K562 (cell line): ENCODE results near the gene GYS1. TPM values are rescaled to one million over a fixed set of nuclear protein-coding genes. Genes with fewer than 3 reads are reported as not detected.

Experiments
- ARNT ChIP-seq, 2 experiments: fragments of 450-650 bp; IDR thresholded peaks; 2 replicates each; pipeline ENCODE4 v1.6.1; 2016; ENCODE audit warnings: mild to moderate bottlenecking in 1 of 2
- CBFA2T2 ChIP-seq: fragments of 450-650 bp; conservative IDR thresholded peaks from 2 replicates; pipeline ENCODE4 v1.6.1; 2017; ENCODE audit warnings: mild to moderate bottlenecking
- DACH1 ChIP-seq: fragments of 450-650 bp; IDR thresholded peaks from 2 replicates; pipeline ENCODE4 v1.6.1; 2018; ENCODE audit not compliant: partially characterized antibody
- DDX20 ChIP-seq: fragments of 450-650 bp; IDR thresholded peaks from 2 replicates; pipeline ENCODE4 v1.6.1; 2016; ENCODE audit warnings: missing genetic modification characterization, low read depth, mild to moderate bottlenecking, missing compliant biosample characterization, moderate library complexity
- ETV6 ChIP-seq, 3 experiments: fragments of 150-350 bp in 1 of 3; sonication (generic) in 1 of 3; formaldehyde crosslinking in 1 of 3; IDR thresholded peaks; 2 replicates each; pipeline versions ENCODE4 v1.6.1 to v1.8.0; 2014 to 2022; ENCODE audit warnings: borderline replicate concordance in 2 of 3, low read depth in 2 of 3, antibody characterized with exemption in 1 of 3, low read length in 1 of 3, mild to moderate bottlenecking in 1 of 3, missing genetic modification reagents in 1 of 3
- FOXM1 ChIP-seq, 2 experiments: fragments of 450-650 bp in 1 of 2; sonication (generic) in 1 of 2; formaldehyde crosslinking in 1 of 2; IDR thresholded peaks; 2 replicates each; pipeline versions ENCODE4 v1.6.1 to v1.9.0; 2017 to 2022; ENCODE audit warnings: low read depth in 2 of 2, mild to moderate bottlenecking in 2 of 2, missing genetic modification reagents in 1 of 2, moderate library complexity in 1 of 2
- HNRNPLL ChIP-seq: fragments of 200-400 bp; formaldehyde crosslinking; IDR thresholded peaks from 2 replicates; pipeline ENCODE4 v1.6.1; 2017; ENCODE audit warnings: low read length, low read depth, mild to moderate bottlenecking; ENCODE audit not compliant: poor library complexity, severe bottlenecking
- IRF9 ChIP-seq: fragments of 450-650 bp; IDR thresholded peaks from 2 replicates; pipeline ENCODE4 v1.6.1; 2016; ENCODE audit warnings: missing biosample characterization, missing genetic modification characterization
- NR2C1 ChIP-seq, 2 experiments: fragments of 450-650 bp; IDR thresholded peaks; 2 replicates each; pipeline ENCODE4 v1.6.1; 2017; ENCODE audit warnings: mild to moderate bottlenecking in 2 of 2, antibody characterized with exemption in 1 of 2, inconsistent platforms in 1 of 2, missing compliant biosample characterization in 1 of 2, missing genetic modification characterization in 1 of 2
- PHF8 ChIP-seq: fragments of 200-600 bp; sonication (generic); IDR thresholded peaks from 2 replicates; pipeline ENCODE4 v1.6.1; 2012; ENCODE audit warnings: mixed run types, mild to moderate bottlenecking, inconsistent platforms, low read length, moderate library complexity, borderline replicate concordance
- SRSF3 ChIP-seq: fragments of 200-400 bp; formaldehyde crosslinking; IDR thresholded peaks from 2 replicates; pipeline ENCODE4 v1.6.1; 2016; ENCODE audit warnings: mild to moderate bottlenecking, low read length, moderate library complexity; ENCODE audit not compliant: insufficient read depth
- TAL1 ChIP-seq: fragments of 450-650 bp; IDR thresholded peaks from 2 replicates; pipeline ENCODE4 v1.6.1; 2016; ENCODE audit warnings: mild to moderate bottlenecking
- ZFP30 ChIP-seq: fragments of 250-450 bp; sonication (Bioruptor Pico); IDR thresholded peaks from 2 replicates; pipeline ENCODE4 v1.8.0; 2022; ENCODE audit warnings: moderate library complexity, mild to moderate bottlenecking, inconsistent platforms, borderline replicate concordance
- ZNF407 ChIP-seq: fragments of 450-650 bp; IDR thresholded peaks from 2 replicates; pipeline ENCODE4 v1.6.1; 2016; ENCODE audit warnings: low read depth
- ZNF511 ChIP-seq: sonication (generic); formaldehyde crosslinking; IDR thresholded peaks from 2 replicates; pipeline ENCODE4 v1.8.0; 2022; ENCODE audit warnings: mild to moderate bottlenecking, missing genetic modification reagents
- polyA plus RNA-seq, 8 experiments: library from polyadenylated mRNA; depleted of rRNA in 4 of 8; stranded (reverse) in 5 of 8; unstranded in 3 of 8; fragments of >200 nt; fragmentation: Nextera tagmentation in 2 of 8; fragmentation: Illumina TruSeq in 1 of 8; extraction: Ambion mirVana in 2 of 8; extraction: Trizol in 1 of 8; gene quantifications; 2 replicates each; pipeline versions ENCODE4 v1.2.1 to v1.2.3, GENCODE V29; 2011 to 2014; ENCODE audit warnings: inconsistent platforms in 1 of 8, missing spikeins in 1 of 8
- total RNA-seq, 7 experiments: library from RNA; depleted of rRNA in 6 of 7; stranded (reverse); fragments of >200 nt in 6 of 7; fragmentation: Illumina TruSeq in 2 of 7; extraction: Trizol in 2 of 7; gene quantifications; 2 replicates each; pipeline versions ENCODE4 v1.2.1 to v1.2.3, GENCODE V29; 2011 to 2021; ENCODE audit warnings: low replicate concordance in 1 of 7

The GYS1 gene
- total and polyA plus RNA-seq, 9 of the 15 experiments (the other 6 are each of a cell fraction or from before 2014, with no cell fraction given): 1.9 to 31.1 (median 15.2) TPM

- no peak for TF ChIP-seq SRSF3
- TF ChIP-seq IRF9 (tag): no peak
- no peak for TF ChIP-seq DACH1
- TF ChIP-seq HNRNPLL: peak; percentile 98
- TF ChIP-seq DDX20 (tag): no peak
- TF ChIP-seq NR2C1 (IDR thresholded peaks at IDR 0.05): no peak
- TF ChIP-seq NR2C1 (tag; IDR thresholded peaks at IDR 0.05): no peak
- peak; percentile 49; the same call in 1 of the 2 replicates for TF ChIP-seq PHF8
- no peak for TF ChIP-seq ZNF511 (CRISPR knock-in tag)
- TF ChIP-seq ZFP30 (CRISPR knock-in tag): no peak
- no peak for TF ChIP-seq ETV6 (IDR thresholded peaks at IDR 0.05; ENCODE audit: borderline replicate concordance in 1 of 2, low read depth in 2 of 2, low read length in 1 of 2)
- no peak for TF ChIP-seq ETV6 (CRISPR knock-in tag; IDR thresholded peaks at IDR 0.05; ENCODE audit: borderline replicate concordance)
- no peak for TF ChIP-seq CBFA2T2
- no peak for TF ChIP-seq TAL1
- TF ChIP-seq FOXM1 (IDR thresholded peaks at IDR 0.05; ENCODE audit: low read depth): no peak
- no peak for TF ChIP-seq FOXM1 (CRISPR knock-in tag; IDR thresholded peaks at IDR 0.05; ENCODE audit: low read depth)
- no peak for TF ChIP-seq ARNT (IDR thresholded peaks at IDR 0.05)
- no peak for TF ChIP-seq ZNF407
Measured at GRCh38 chr19:48933382-48933932, 59.7 kb downstream of the GYS1 start, which contains the start of gene DHDH (continued).
